IMR-90 (cell line): ENCODE data around the gene LDHD. TPM values are rescaled to one million over a fixed set of nuclear protein-coding genes. Genes with fewer than 3 reads are reported as not detected.

Source experiments
- ATAC-seq: fragments of 200-7000 bp; cut with Tn5 transposase; 2 replicates; pipeline ENCODE4 v1.9.1; 2020; ENCODE audit warnings: low read depth, mild to moderate bottlenecking, moderate library complexity
- BruUV-seq: library from RNA; stranded (reverse); fragments of 400-500 nt; replicated peaks from 2 replicates; lab custom pipeline; 2021; lab: Mats Ljungman, UMichigan
- CTCF ChIA-PET: fragments of 300-600 bp; formaldehyde crosslinking; extraction: SDS; loops from one replicate; lab custom pipeline; 2021; ENCODE audit warnings: antibody characterized with exemption; lab: Yijun Ruan, JAX
- POLR2A ChIA-PET: fragments of 300-600 bp; sonication (Branson Sonifier 250); formaldehyde crosslinking; loops from one replicate; lab custom pipeline; 2022; ENCODE audit warnings: antibody characterized with exemption; ENCODE audit not compliant: unreplicated experiment; lab: Charles Lee
- DNase-seq: peaks from one replicate; pipeline ENCODE4 v3.0.0; 2013
- H2AFZ ChIP-seq: replicated peaks from 2 replicates; pipeline ENCODE3; 2013; ENCODE audit warnings: low read length, mild to moderate bottlenecking; ENCODE audit not compliant: poor library complexity
- H2AK5ac ChIP-seq: 2 replicates; pipeline ENCODE4 v1.6.1; 2013; ENCODE audit warnings: low read depth, low read length, inconsistent platforms
- H2AK9ac ChIP-seq: replicated peaks from 2 replicates; pipeline ENCODE3; 2013; ENCODE audit warnings: mild to moderate bottlenecking, low read depth, low read length, moderate library complexity; ENCODE audit not compliant: poor library complexity
- H2BK120ac ChIP-seq: 2 replicates; pipeline ENCODE4 v1.6.1; 2013; ENCODE audit warnings: low read depth, low read length, inconsistent platforms
- H2BK15ac ChIP-seq: 3 replicates; pipeline ENCODE4 v1.6.1; 2013; ENCODE audit warnings: low read depth, low read length, inconsistent platforms
- H2BK20ac ChIP-seq: 2 replicates; pipeline ENCODE4 v1.6.1; 2013; ENCODE audit warnings: low read depth, mild to moderate bottlenecking, inconsistent platforms, low read length, moderate library complexity
- H2BK5ac ChIP-seq: 2 replicates; pipeline ENCODE4 v1.6.1; 2013; ENCODE audit warnings: mild to moderate bottlenecking, low read depth, low read length, inconsistent platforms; ENCODE audit not compliant: poor library complexity, severe bottlenecking
- H3K14ac ChIP-seq: replicated peaks from 2 replicates; pipeline ENCODE4 v1.6.1; 2013; ENCODE audit warnings: low read depth, low read length, inconsistent platforms
- H3K18ac ChIP-seq: 2 replicates; pipeline ENCODE4 v1.6.1; 2013; ENCODE audit warnings: low read depth, low read length, control low read depth
- H3K23ac ChIP-seq: 2 replicates; pipeline ENCODE4 v1.6.1; 2013; ENCODE audit warnings: low read depth, low read length, inconsistent platforms
- H3K27ac ChIP-seq: 2 replicates; pipeline ENCODE4 v1.5.1; 2013; ENCODE audit warnings: mild to moderate bottlenecking, control low read depth, low read length; ENCODE audit not compliant: insufficient read depth
- H3K27me3 ChIP-seq: 2 replicates; pipeline ENCODE4 v1.6.1; 2013; ENCODE audit warnings: low read length; ENCODE audit not compliant: control insufficient read depth, insufficient read depth
- H3K36me3 ChIP-seq: 2 replicates; pipeline ENCODE4 v1.6.1; 2013; ENCODE audit warnings: low read length, mixed read lengths; ENCODE audit not compliant: control insufficient read depth, insufficient read depth
- H3K4ac ChIP-seq: 2 replicates; pipeline ENCODE4 v1.6.1; 2013; ENCODE audit warnings: low read depth, low read length, inconsistent platforms
- H3K4me1 ChIP-seq: 2 replicates; pipeline ENCODE4 v1.6.1; 2013; ENCODE audit warnings: low read length, mixed read lengths; ENCODE audit not compliant: control insufficient read depth, insufficient read depth
- H3K4me2 ChIP-seq: 2 replicates; pipeline ENCODE4 v1.6.1; 2013; ENCODE audit warnings: low read depth, mild to moderate bottlenecking, control low read depth, low read length, moderate library complexity
- H3K4me3 ChIP-seq: 2 replicates; pipeline ENCODE4 v1.5.1; 2013; ENCODE audit warnings: low read depth, mild to moderate bottlenecking, control low read depth, low read length, moderate library complexity; ENCODE audit not compliant: insufficient read depth
- H3K56ac ChIP-seq: 2 replicates; pipeline ENCODE4 v1.6.1; 2013; ENCODE audit warnings: low read length, inconsistent platforms; ENCODE audit not compliant: insufficient read depth; ENCODE audit errors: extremely low read depth
- H3K79me1 ChIP-seq, 2 experiments: 2 replicates each; pipeline ENCODE4 v1.6.1; 2013; ENCODE audit warnings: low read length in 2 of 2, inconsistent platforms in 1 of 2, low read depth in 1 of 2
- H3K9ac ChIP-seq: 2 replicates; pipeline ENCODE4 v1.6.1; 2013; ENCODE audit warnings: low read depth, low read length, control low read depth
- H3K9me1 ChIP-seq: 2 replicates; pipeline ENCODE4 v1.6.1; 2013; ENCODE audit warnings: low read length, inconsistent platforms; ENCODE audit not compliant: insufficient read depth
- H3K9me3 ChIP-seq: 2 replicates; pipeline ENCODE4 v1.6.1; 2013; ENCODE audit warnings: low read length; ENCODE audit not compliant: control insufficient read depth, insufficient read depth
- H4K20me1 ChIP-seq: 2 replicates; pipeline ENCODE4 v1.6.1; 2013; ENCODE audit warnings: low read length, inconsistent platforms; ENCODE audit not compliant: insufficient read depth
- H4K5ac ChIP-seq: 2 replicates; pipeline ENCODE4 v1.6.1; 2013; ENCODE audit warnings: mild to moderate bottlenecking, low read depth, low read length, control low read depth
- H4K8ac ChIP-seq, 2 experiments: 2 replicates each; pipeline ENCODE4 v1.6.1; 2013; ENCODE audit warnings: low read depth in 2 of 2, low read length in 2 of 2, control low read depth in 1 of 2, inconsistent platforms in 1 of 2
- H4K91ac ChIP-seq: 2 replicates; pipeline ENCODE4 v1.6.1; 2013; ENCODE audit warnings: low read depth, low read length, inconsistent platforms; ENCODE audit not compliant: insufficient read depth
- BHLHE40 ChIP-seq: fragments of 150-350 bp; IDR thresholded peaks from 2 replicates; pipeline ENCODE4 v1.6.1; 2016; ENCODE audit warnings: mild to moderate bottlenecking, low read depth, low read length
- CEBPB ChIP-seq: IDR thresholded peaks from 2 replicates; pipeline ENCODE4 v1.6.1; 2012; ENCODE audit warnings: low read depth, low read length, improper control_type of control experiment
- CHD1 ChIP-seq: IDR thresholded peaks from 2 replicates; pipeline ENCODE4 v1.6.1; 2012; ENCODE audit warnings: low read depth, low read length, improper control_type of control experiment
- ELK1 ChIP-seq: fragments of 150-350 bp; IDR thresholded peaks from 2 replicates; pipeline ENCODE4 v1.6.1; 2016; ENCODE audit warnings: low read depth, mild to moderate bottlenecking, low read length, moderate library complexity, borderline replicate concordance
- FOS ChIP-seq: fragments of 150-350 bp; IDR thresholded peaks from 2 replicates; pipeline ENCODE4 v1.6.1; 2016; ENCODE audit warnings: low read depth, low read length
- MAFK ChIP-seq: IDR thresholded peaks from 2 replicates; pipeline ENCODE4 v1.6.1; 2012; ENCODE audit warnings: low read depth, low read length, improper control_type of control experiment
- MAZ ChIP-seq: IDR thresholded peaks from 2 replicates; pipeline ENCODE4 v1.6.1; 2012; ENCODE audit warnings: low read depth, mild to moderate bottlenecking, low read length, improper control_type of control experiment, moderate library complexity, borderline replicate concordance
- MXI1 ChIP-seq: IDR thresholded peaks from 2 replicates; pipeline ENCODE4 v1.6.1; 2012; ENCODE audit warnings: low read depth, mild to moderate bottlenecking, low read length, moderate library complexity, borderline replicate concordance
- NFE2L2 ChIP-seq: fragments of 150-350 bp; IDR thresholded peaks from 2 replicates; pipeline ENCODE4 v1.6.1; 2016; ENCODE audit warnings: low read depth, mild to moderate bottlenecking, low read length
- POLR2A ChIP-seq: IDR thresholded peaks from 2 replicates; pipeline ENCODE4 v1.6.1; 2012; ENCODE audit warnings: mild to moderate bottlenecking, low read depth, low read length
- RAD21 ChIP-seq: IDR thresholded peaks from 2 replicates; pipeline ENCODE4 v1.6.1; 2012; ENCODE audit warnings: low read length, improper control_type of control experiment
- RCOR1 ChIP-seq: IDR thresholded peaks from 2 replicates; pipeline ENCODE4 v1.6.1; 2012; ENCODE audit warnings: mild to moderate bottlenecking, low read length, improper control_type of control experiment; ENCODE audit not compliant: insufficient replicate concordance
- RFX5 ChIP-seq: IDR thresholded peaks from 2 replicates; pipeline ENCODE4 v1.8.0; 2012; ENCODE audit warnings: low read depth, mild to moderate bottlenecking, low read length, moderate library complexity
- SMC3 ChIP-seq: fragments of 150-350 bp; IDR thresholded peaks from 2 replicates; pipeline ENCODE4 v1.6.1; 2016; ENCODE audit warnings: low read depth, mild to moderate bottlenecking, antibody characterized with exemption, low read length, moderate library complexity
- USF2 ChIP-seq: fragments of 150-350 bp; IDR thresholded peaks from 2 replicates; pipeline ENCODE4 v1.6.1; 2017; ENCODE audit warnings: mild to moderate bottlenecking, antibody characterized with exemption, low read length, low read depth
- WGBS, 2 experiments: methylation state at CpG; one replicate each; pipeline versions ENCODE4 v1.1.5 to v1.1.7; 2013; ENCODE audit warnings: missing lambda C conversion rate in 2 of 2; ENCODE audit not compliant: insufficient read length in 1 of 2; ENCODE audit errors: extremely low coverage in 2 of 2; 5-methylcytosine and 5-hydroxymethylcytosine counted together
- dilution Hi-C: fragments of 300-500 bp; cut with HindIII; formaldehyde crosslinking; loops from one replicate; pipeline ENCODE4 v1.14.3; 2018; ENCODE audit warnings: low sequenced_read_pairs; ENCODE audit not compliant: unreplicated experiment
- in situ Hi-C: fragments of 300-500 bp; cut with MboI; formaldehyde crosslinking; loops from 3 replicates; pipeline ENCODE4 v1.14.3; 2019; ENCODE audit warnings: low sequenced_read_pairs, inconsistent platforms, mixed read lengths
- intact Hi-C: fragments of 100-400 bp; cut with micrococcal nuclease; formaldehyde crosslinking; loops from 2 replicates; pipeline ENCODE4 v1.10.0; 2022
- polyA plus RNA-seq, 3 experiments: library from polyadenylated mRNA; depleted of rRNA; stranded (reverse); fragments of >200 nt; gene quantifications; 2 replicates each; pipeline ENCODE4 v1.2.3, GENCODE V29; 2012; ENCODE audit warnings: low replicate concordance in 1 of 3
- total RNA-seq: library from RNA; depleted of rRNA; stranded (reverse); fragments of >200 nt; gene quantifications from 2 replicates; pipeline ENCODE4 v1.2.3, GENCODE V29; 2012

LDHD gene
- total and polyA plus RNA-seq, 2 of the 4 experiments (the other 2 are of a cell fraction) = under 0.01 to 0.26 TPM

GRCh38 chr16:75068085-75069031 lies 48.2 kb downstream of the LDHD start:
- no peak overlapping the region for H4K91ac ChIP-seq
- H4K20me1 ChIP-seq = peaks cover 45% of the 10 kb centered on the region
- no peaks in the 10 kb centered on the region for H3K36me3 ChIP-seq
- H3K18ac ChIP-seq = no peak overlapping the region
- H3K9me3 ChIP-seq = no peaks in the 10 kb centered on the region
- H3K4me2 ChIP-seq = no peak overlapping the region
- no peak overlapping the region for H3K9ac ChIP-seq
- H2BK15ac ChIP-seq = no peak overlapping the region
- no peak overlapping the region for H3K4me3 ChIP-seq
- H4K5ac ChIP-seq = no peak overlapping the region
- H4K8ac ChIP-seq = no peak overlapping the region
- H2BK5ac ChIP-seq = no peak overlapping the region
- ChIA-PET CTCF (no interaction called here), POLR2A (no interaction called here)
- H2AFZ ChIP-seq = no peak overlapping the region
- H3K56ac ChIP-seq = no peak overlapping the region
- no peak overlapping the region for H2AK5ac ChIP-seq
- ATAC-seq = no peak
- no peak overlapping the region for H3K23ac ChIP-seq
- H3K4me1 ChIP-seq = peaks cover 10% of the 10 kb centered on the region
- 95% methylated on average over 3 of the region's 10 CpGs; no CpG with 5 or more reads in 1 of the 2 experiments for WGBS, 2 experiments
- no peak overlapping the region for H3K4ac ChIP-seq
- H3K14ac ChIP-seq = no peak overlapping the region
- H3K79me1 ChIP-seq = peaks cover 47 to 70% of the 10 kb centered on the region in 2 experiments
- no peak overlapping the region for H3K27ac ChIP-seq
- no peak overlapping the region for H2BK20ac ChIP-seq
- H2BK120ac ChIP-seq = no peak overlapping the region
- intact Hi-C loops (no loop called here), in situ Hi-C loops (no loop called here), dilution Hi-C loops (no loop called here)
- no peak overlapping the region for H2AK9ac ChIP-seq
- no peak for DNase-seq
- H3K27me3 ChIP-seq = no peaks in the 10 kb centered on the region
- H3K9me1 ChIP-seq = peaks cover 12% of the 10 kb centered on the region
- BruUV-seq = no TSS peak
- no peak for TF ChIP-seq RCOR1
- no peak for TF ChIP-seq ELK1
- no peak for TF ChIP-seq SMC3
- TF ChIP-seq NFE2L2 = no peak
- no peak for TF ChIP-seq FOS
- TF ChIP-seq MXI1 = no peak
- no peak for TF ChIP-seq CEBPB
- TF ChIP-seq BHLHE40 = no peak
- TF ChIP-seq RAD21 = no peak
- no peak for TF ChIP-seq MAZ
- TF ChIP-seq MAFK = no peak
- TF ChIP-seq POLR2A = no peak
- TF ChIP-seq RFX5 = no peak
- no peak for TF ChIP-seq CHD1
- TF ChIP-seq USF2 = no peak
